Karpas-422 (cell line): Measurements from ENCODE around the gene UCP3. TPM values are rescaled to one million over a fixed set of nuclear protein-coding genes. Genes with fewer than 3 reads are reported as not detected.

Experiments
- DNase-seq: peaks from one replicate; pipeline ENCODE4 v3.0.0-alpha.2; 2015
- H2AFZ ChIP-seq: fragments of 200-600 bp; sonication (generic); 2 replicates; pipeline ENCODE4 v1.6.1; 2014; ENCODE audit warnings: antibody characterized with exemption, low read length, mixed read lengths
- H3K27ac ChIP-seq: fragments of 200-600 bp; sonication (generic); 2 replicates; pipeline ENCODE4 v1.5.1; 2014; ENCODE audit warnings: mild to moderate bottlenecking, low read length, moderate library complexity
- H3K27me3 ChIP-seq: fragments of 200-600 bp; sonication (generic); 2 replicates; pipeline ENCODE4 v1.6.1; 2014; ENCODE audit warnings: low read length, mixed read lengths
- H3K36me3 ChIP-seq: fragments of 200-600 bp; sonication (generic); 2 replicates; pipeline ENCODE4 v1.6.1; 2014; ENCODE audit warnings: low read length, mixed read lengths; ENCODE audit not compliant: insufficient read depth
- H3K4me1 ChIP-seq: fragments of 200-600 bp; sonication (generic); 2 replicates; pipeline ENCODE4 v1.6.1; 2014; ENCODE audit warnings: mild to moderate bottlenecking, low read length, mixed read lengths
- H3K4me2 ChIP-seq: fragments of 200-600 bp; sonication (generic); 2 replicates; pipeline ENCODE4 v1.6.1; 2014; ENCODE audit warnings: low read length, low read depth, mild to moderate bottlenecking; ENCODE audit not compliant: poor library complexity, severe bottlenecking
- H3K4me3 ChIP-seq: fragments of 200-600 bp; sonication (generic); 2 replicates; pipeline ENCODE4 v1.5.1; 2014; ENCODE audit warnings: mild to moderate bottlenecking, antibody characterized with exemption, low read length, mixed read lengths
- H3K79me2 ChIP-seq: fragments of 200-600 bp; sonication (generic); 2 replicates; pipeline ENCODE4 v1.6.1; 2014; ENCODE audit warnings: mild to moderate bottlenecking, low read length, mixed read lengths
- H3K9ac ChIP-seq: fragments of 200-600 bp; sonication (generic); 2 replicates; pipeline ENCODE4 v1.6.0; 2014; ENCODE audit warnings: low read length
- H3K9me2 ChIP-seq: fragments of 200-600 bp; sonication (generic), shearing (Covaris generic); replicated peaks from 2 replicates; pipeline ENCODE4 v1.6.0; 2014; ENCODE audit warnings: mild to moderate bottlenecking, low read length, moderate library complexity; ENCODE audit not compliant: insufficient read depth
- H3K9me3 ChIP-seq: fragments of 300-700, 200-600 bp; sonication (generic); 2 replicates; pipeline ENCODE4 v1.6.1; 2014; ENCODE audit warnings: low read length, mixed read lengths
- H4K20me1 ChIP-seq: fragments of 200-600 bp; sonication (generic); 2 replicates; pipeline ENCODE4 v1.6.1; 2014; ENCODE audit warnings: mild to moderate bottlenecking, antibody characterized with exemption, low read length, low read depth; ENCODE audit not compliant: insufficient read depth
- total RNA-seq: library from RNA; depleted of rRNA; stranded (reverse); fragments of >200 nt; shearing (Covaris generic); gene quantifications from 2 replicates; pipeline ENCODE4 v1.2.3, GENCODE V29; 2014; ENCODE audit warnings: low replicate concordance

Gene UCP3
- total RNA-seq, 1 experiment from 2014 or later = 3.0 TPM

DNA sequence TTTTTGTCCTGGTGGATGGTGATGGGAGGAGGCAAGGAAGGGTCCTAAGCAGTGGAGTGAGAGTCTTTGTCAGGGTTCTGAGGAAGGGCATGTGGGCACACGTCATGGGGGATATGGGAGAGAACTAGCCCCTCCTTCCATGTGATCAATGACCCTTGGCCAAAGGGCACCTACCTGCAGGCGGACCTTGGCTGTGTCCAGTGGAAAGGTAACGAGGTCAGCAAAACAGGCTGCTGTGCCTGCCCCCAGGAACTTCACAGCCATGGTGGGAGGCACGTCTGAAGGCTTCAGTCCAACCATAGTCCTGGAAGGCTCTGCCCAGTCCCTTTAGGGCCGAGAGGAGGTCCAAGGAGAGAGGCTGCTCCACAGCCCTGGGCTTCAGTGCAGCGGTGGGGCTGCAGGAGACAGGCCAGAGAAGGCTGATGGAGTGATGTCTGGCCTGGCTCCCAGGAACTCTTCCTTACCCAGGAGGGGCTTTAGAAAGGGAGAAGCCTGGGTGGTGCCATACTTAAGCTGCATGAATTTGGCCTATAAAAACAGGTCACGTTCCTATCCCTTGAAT, 2.1 kb downstream of the UCP3 start:
- Histone ChIP-seq H4K20me1 (0 out of 2 replicates have a peak, but pooled peaks cover 4% of the 10 kb centered on the region), H2AFZ (no peak overlapping the region), H3K27me3 (no peaks in the 10 kb centered on the region), H3K9me3 (no peaks in the 10 kb centered on the region), H3K9ac (no peak overlapping the region), H3K9me2 (no peaks in the 10 kb centered on the region), H3K4me2 (no peak overlapping the region), H3K36me3 (peaks cover 12% of the 10 kb centered on the region; the same call in 1 of the 2 replicates), H3K27ac (no peak overlapping the region), H3K79me2 (no peaks in the 10 kb centered on the region), H3K4me1 (peaks cover 28% of the 10 kb centered on the region), H3K4me3 (no peak overlapping the region)
- no peak for DNase-seq

DNA sequence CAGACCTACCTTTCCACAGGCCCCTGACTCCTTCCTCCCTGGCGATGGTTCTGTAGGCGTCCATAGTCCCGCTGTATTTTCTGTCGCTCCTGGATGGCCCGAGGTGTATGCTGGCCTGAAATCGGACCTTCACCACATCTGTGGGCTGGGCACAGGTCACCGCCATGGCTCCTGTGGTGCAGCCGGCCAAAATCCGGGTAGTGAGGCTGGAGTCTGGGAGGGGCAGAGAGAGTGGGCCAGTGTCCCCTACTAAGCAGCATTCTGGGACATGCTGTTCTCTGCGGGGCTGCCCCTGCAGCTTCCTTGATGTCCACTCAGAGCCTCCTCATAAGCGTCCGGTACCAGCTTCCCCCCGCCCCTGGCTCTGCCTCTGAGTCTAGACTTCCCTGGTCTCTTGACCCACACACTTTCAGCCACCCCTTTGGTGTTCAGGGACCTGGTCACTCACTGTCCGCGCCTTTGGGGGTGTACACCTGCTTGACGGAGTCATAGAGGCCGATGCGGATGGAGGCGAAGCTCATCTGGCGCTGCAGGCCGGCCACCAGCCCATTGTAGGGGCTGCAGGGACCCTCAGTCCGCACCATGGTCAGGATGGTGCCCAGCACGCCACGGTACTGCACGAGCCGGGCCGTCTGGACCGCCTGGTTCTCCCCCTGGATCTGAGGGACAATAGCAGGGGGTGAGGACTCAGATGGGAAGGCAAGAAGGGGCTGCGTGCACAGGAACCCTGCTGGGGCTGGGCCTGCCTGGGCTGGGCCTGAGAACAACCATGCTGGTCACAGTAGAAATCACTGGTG, 3.0 kb downstream of the UCP3 start:
- Histone ChIP-seq H3K4me2 (no peak overlapping the region), H3K9me3 (no peaks in the 10 kb centered on the region), H4K20me1 (peaks cover 2% of the 10 kb centered on the region; the same call in 1 of the 2 replicates), H3K9ac (no peak overlapping the region), H3K4me3 (no peak overlapping the region), H3K27me3 (no peaks in the 10 kb centered on the region), H3K36me3 (peaks cover 17% of the 10 kb centered on the region; the same call in 1 of the 2 replicates), H3K4me1 (peaks cover 19% of the 10 kb centered on the region), H2AFZ (no peak overlapping the region), H3K79me2 (no peaks in the 10 kb centered on the region), H3K9me2 (no peaks in the 10 kb centered on the region), H3K27ac (no peak overlapping the region)
- DNase-seq = no peak

DNA sequence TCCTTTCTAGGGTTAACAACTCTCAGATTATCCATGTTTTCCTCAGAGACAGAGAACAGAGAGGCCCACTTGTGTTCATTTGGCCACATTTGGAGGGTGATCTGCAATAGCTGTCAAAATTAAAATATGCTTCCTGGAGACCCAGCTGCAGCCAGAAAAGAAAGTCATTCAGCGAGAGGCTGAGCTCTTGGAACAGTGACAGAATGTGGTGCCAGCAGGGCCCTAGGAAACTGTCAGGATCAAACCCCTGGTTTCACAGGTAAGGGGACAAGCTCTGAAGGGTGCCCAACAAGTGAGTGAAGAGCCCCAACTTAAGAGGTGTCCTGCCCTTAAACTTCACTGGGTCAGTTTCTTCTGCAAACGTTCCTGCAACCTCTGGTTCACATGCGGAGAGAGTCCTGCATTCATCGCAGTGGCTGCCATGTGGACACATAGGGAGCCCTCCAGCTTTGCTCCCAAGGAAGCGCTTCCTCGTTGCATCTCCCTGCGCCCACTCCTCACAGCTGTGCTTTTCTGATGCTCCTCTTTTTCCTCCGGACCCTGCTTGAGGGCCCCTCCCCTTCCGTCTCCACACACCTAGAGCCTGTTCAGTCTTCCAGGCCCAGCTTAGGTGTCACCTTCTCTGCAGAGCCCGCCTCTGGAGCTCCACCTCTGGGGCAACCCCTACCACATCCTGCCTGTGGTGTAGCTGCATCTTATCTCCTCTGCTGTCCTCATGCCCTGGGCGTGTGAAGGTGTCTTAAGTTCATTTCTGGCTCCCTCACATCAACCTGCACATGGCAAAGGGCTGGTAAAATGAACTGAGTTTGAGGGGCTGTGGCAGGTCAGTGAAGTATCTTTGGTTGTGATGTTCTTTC, 3.9 kb downstream of the UCP3 start:
- Histone ChIP-seq H3K27ac (no peak overlapping the region), H3K4me1 (peaks cover 19% of the 10 kb centered on the region)

DNA sequence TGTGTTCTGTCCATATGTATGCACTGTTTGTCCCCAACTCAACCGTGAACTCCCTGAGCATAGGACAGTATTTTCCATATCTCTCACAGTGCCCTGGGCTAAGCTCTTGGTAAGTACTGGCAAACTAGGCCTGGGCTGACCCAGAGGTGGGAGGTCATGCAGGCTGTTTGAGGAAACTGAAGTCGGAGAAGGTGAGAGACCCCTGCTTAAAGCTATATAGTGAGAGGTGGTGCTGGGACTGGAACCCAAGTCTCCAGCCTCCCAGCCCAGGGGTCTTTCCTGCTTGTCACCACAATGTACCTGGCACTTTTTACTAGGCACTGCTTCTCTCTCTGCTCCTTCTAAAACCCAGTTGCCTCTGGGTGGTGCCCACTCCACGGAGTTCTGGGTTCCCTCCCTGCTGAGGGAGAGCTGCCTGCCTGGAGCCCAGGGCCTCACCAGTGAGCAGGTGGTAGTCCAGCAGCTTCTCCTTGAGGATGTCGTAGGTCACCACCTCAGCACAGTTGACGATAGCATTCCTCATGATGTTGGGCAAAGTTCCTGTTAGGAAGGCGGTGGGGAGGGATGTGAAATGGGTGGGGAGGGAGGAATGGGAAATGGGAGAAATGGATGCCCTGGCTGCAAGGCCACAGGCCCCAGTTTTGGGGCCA, 4.7 kb downstream of the UCP3 start:
- Histone ChIP-seq H3K79me2 (no peaks in the 10 kb centered on the region), H3K4me1 (peaks cover 23% of the 10 kb centered on the region), H3K9me2 (no peaks in the 10 kb centered on the region), H3K27me3 (no peaks in the 10 kb centered on the region), H3K36me3 (peaks cover 17% of the 10 kb centered on the region; the same call in 1 of the 2 replicates), H3K4me3 (no peak overlapping the region), H3K9me3 (no peaks in the 10 kb centered on the region), H3K9ac (no peak overlapping the region), H3K4me2 (no peak overlapping the region), H2AFZ (no peak overlapping the region), H3K27ac (no peak overlapping the region), H4K20me1 (no peaks in the 10 kb centered on the region; the same call in 1 of the 2 replicates)
- DNase-seq = no peak

More for the DNA sequence above, 3.9 kb downstream of the UCP3 start:
- no peaks in the 10 kb centered on the region for H3K27me3 ChIP-seq
- no peaks in the 10 kb centered on the region; the same call in 1 of the 2 replicates for H4K20me1 ChIP-seq
- H3K4me3 ChIP-seq = no peak overlapping the region
- no peaks in the 10 kb centered on the region for H3K9me3 ChIP-seq
- H3K79me2 ChIP-seq = no peaks in the 10 kb centered on the region
- H3K36me3 ChIP-seq = peaks cover 17% of the 10 kb centered on the region; the same call in 1 of the 2 replicates
- H3K9me2 ChIP-seq = no peaks in the 10 kb centered on the region
- DNase-seq = no peak
- H3K4me2 ChIP-seq = no peak overlapping the region
- H2AFZ ChIP-seq = no peak overlapping the region
- no peak overlapping the region for H3K9ac ChIP-seq

DNA sequence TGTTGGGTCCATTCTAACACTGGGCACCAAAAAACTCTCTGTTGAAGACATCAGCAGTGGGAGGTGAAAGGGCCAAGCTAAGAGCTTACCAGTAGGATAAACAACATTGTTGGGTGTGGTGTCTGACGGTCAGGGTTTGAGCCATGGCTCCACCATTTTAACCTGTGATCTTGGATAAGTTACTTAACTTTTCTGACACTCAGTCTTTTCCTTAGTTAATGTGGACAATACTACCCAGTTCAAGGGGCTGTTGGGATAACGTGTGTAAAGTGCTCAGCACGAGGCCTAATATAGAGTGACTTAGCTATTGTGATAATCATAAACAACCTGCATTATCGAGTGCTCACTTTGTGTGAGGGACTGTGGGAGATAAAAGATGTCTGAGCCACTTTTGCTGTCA, 6.1 kb downstream of the UCP3 start:
- DNase-seq = no peak
- Histone ChIP-seq H3K27me3 (no peaks in the 10 kb centered on the region), H4K20me1 (no peaks in the 10 kb centered on the region; the same call in 1 of the 2 replicates), H3K79me2 (no peaks in the 10 kb centered on the region), H3K4me3 (no peak overlapping the region), H3K4me2 (no peak overlapping the region), H3K9me2 (no peaks in the 10 kb centered on the region), H2AFZ (no peak overlapping the region), H3K9me3 (no peaks in the 10 kb centered on the region), H3K4me1 (peaks cover 26% of the 10 kb centered on the region), H3K27ac (no peak overlapping the region), H3K9ac (no peak overlapping the region), H3K36me3 (peaks cover 17% of the 10 kb centered on the region; the same call in 1 of the 2 replicates)

DNA sequence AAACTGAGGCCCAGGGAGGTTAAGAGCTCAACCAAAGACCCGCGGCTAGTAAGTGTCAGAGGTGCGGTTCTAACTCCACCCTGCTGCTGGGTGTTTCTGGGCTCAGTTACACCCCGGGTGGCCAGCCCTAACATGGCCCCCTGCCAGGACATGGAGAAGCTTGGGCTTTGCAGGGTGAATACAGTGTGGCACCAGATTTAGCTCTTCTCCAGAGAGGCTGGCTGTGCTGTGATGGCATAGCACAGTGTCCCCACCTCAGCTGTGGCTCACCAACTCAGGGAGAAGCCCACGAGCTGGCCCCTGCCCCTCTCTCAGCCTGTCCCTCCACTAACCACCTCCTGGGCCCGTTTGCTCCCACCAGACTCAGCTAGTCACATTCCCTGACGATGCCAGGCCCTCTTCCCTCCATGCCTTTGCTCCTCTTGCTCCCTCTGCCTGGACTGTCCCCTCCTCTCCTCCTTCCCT, 7.0 kb downstream of the UCP3 start:
- no peaks in the 10 kb centered on the region for H3K27me3 ChIP-seq
- H4K20me1 ChIP-seq = no peaks in the 10 kb centered on the region; the same call in 1 of the 2 replicates
- no peak overlapping the region for H2AFZ ChIP-seq
- H3K36me3 ChIP-seq = peaks cover 17% of the 10 kb centered on the region; the same call in 1 of the 2 replicates
- H3K27ac ChIP-seq = no peak overlapping the region
- no peak for DNase-seq
- H3K9ac ChIP-seq = no peak overlapping the region
- H3K4me3 ChIP-seq = no peak overlapping the region
- H3K9me2 ChIP-seq = no peaks in the 10 kb centered on the region
- H3K79me2 ChIP-seq = no peaks in the 10 kb centered on the region
- H3K4me1 ChIP-seq = peaks cover 36% of the 10 kb centered on the region
- no peak overlapping the region for H3K4me2 ChIP-seq
- no peaks in the 10 kb centered on the region for H3K9me3 ChIP-seq

DNA sequence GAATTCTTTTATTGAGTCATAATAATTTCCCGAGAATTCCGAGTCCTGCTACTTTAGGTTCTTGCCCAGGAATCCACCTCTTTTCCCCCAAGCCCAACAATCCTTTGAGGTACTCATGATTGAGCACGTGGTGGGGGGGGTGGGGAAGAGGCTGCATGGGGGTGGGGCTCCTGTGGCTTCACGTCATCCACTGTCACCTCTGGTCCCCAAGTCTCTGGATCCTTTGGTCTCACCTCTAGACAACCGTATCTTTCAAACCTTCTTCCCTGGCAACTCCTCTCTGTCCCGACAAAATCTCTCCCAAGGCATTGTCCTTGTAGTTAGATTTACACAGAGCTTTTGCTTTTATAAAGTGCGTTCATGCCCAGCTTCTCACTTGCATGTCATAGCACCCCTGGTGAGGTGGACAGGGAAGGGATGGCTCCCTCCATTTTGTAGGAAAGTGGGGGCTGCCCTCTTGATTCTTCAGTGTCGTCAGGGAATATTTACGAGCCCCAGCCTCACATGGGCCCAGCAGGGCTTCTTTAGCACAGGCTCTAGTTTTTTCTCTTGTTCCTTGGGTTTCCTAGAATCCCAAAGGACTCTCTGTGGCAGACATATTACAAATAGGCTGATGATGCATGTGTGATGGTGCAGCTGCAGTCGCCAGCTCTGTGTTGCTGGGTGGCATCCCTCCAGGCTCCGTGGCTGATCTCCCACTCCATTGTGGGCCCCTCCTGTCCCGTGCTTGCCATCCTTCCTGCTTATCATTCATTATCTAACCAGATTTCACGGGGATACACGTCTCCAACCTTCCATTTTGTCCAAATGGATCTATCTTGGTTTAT, 8.4 kb downstream of the UCP3 start:
- H3K4me2 ChIP-seq = no peak overlapping the region
- no peaks in the 10 kb centered on the region for H3K79me2 ChIP-seq
- peaks cover 17% of the 10 kb centered on the region; the same call in 1 of the 2 replicates for H3K36me3 ChIP-seq

More for the DNA sequence above, 8.4 kb downstream of the UCP3 start:
- no peaks in the 10 kb centered on the region for H3K9me2 ChIP-seq
- H4K20me1 ChIP-seq = no peaks in the 10 kb centered on the region; the same call in 1 of the 2 replicates
- H3K4me1 ChIP-seq = peaks cover 49% of the 10 kb centered on the region
- no peaks in the 10 kb centered on the region for H3K9me3 ChIP-seq
- no peak overlapping the region for H3K27ac ChIP-seq
- no peak overlapping the region for H2AFZ ChIP-seq
- no peak overlapping the region for H3K4me3 ChIP-seq
- H3K27me3 ChIP-seq = no peaks in the 10 kb centered on the region
- H3K9ac ChIP-seq = no peak overlapping the region
- no peak for DNase-seq
